HG03460 (cell line): ENCODE results near the gene ATP2B1.
A peak's percentile ranks its signal among the peaks of the same experiment; 100 is the strongest.

Experiments used
- ATAC-seq: cut with Tn5 transposase; IDR thresholded peaks from one replicate; pipeline ENCODE4 v1.9.1; 2021; ENCODE audit not compliant: unreplicated experiment

The ATP2B1 gene

GRCh38 chr12:89544681-89545184 is 163.9 kb downstream of the ATP2B1 start:
- ATAC-seq, result no peak

GRCh38 chr12:89544022-89544421 is 164.6 kb downstream of the ATP2B1 start:
- ATAC-seq, result no peak

- ATAC-seq, result peak; percentile 82
Observed at GRCh38 chr12:89542912-89543592, 165.6 kb downstream of the ATP2B1 start.

GRCh38 chr12:89542236-89542635 is 166.4 kb downstream of the ATP2B1 start:
- ATAC-seq, result no peak

- no peak for ATAC-seq
Observed at GRCh38 chr12:89540586-89540985, 168.1 kb downstream of the ATP2B1 start.

GRCh38 chr12:89539426-89540223 is 169.0 kb downstream of the ATP2B1 start:
- ATAC-seq, result no peak

GRCh38 chr12:89538897-89539296 is 169.7 kb downstream of the ATP2B1 start:
- ATAC-seq, result no peak
